ENCODE results near the gene SH3RF3. TPM values are rescaled to one million over a fixed set of nuclear protein-coding genes. Genes with fewer than 3 reads are reported as not detected.

Gene SH3RF3
- total and polyA plus RNA-seq, 2 of the 13 experiments (the other 11 are each of a cell fraction or from before 2014, with no cell fraction given), result 0.04 TPM; not detected in 1

GRCh38 chr2:109517118-109517889 is 388.3 kb downstream of the SH3RF3 start (continued):
- TF ChIP-seq ELF3 (CRISPR knock-in tag; IDR thresholded peaks at IDR 0.05) (peak; percentile 77), REL (CRISPR knock-in tag; conservative IDR thresholded peaks at IDR 0.05) (0 out of 2 replicates have a peak, but pooled peaks have one; percentile 20), IKZF1 (IDR thresholded peaks at IDR 0.05) (no peak), ZNF407 (CRISPR knock-in tag; IDR thresholded peaks at IDR 0.05; ENCODE audit: not compliant biosample characterization) (peak; percentile 75), MBD4 (IDR thresholded peaks at IDR 0.05; ENCODE audit: borderline replicate concordance, low read length) (no peak)
